GM23338 (cell line): ENCODE data around the gene TMCC1. TPM values are rescaled to one million over a fixed set of nuclear protein-coding genes. Genes with fewer than 3 reads are reported as not detected.

Source experiments
- ATAC-seq: fragments of 200-7000 bp; cut with Tn5 transposase; 3 replicates; pipeline ENCODE4 v1.9.1; 2020
- DNase-seq: peaks from one replicate; pipeline ENCODE4 v3.0.0-alpha.2; 2015; ENCODE audit warnings: low spot score
- H2AFZ ChIP-seq: fragments of 200-600 bp; sonication (generic); 2 replicates; pipeline ENCODE4 v1.8.0; 2016; ENCODE audit warnings: antibody characterized with exemption, mild to moderate bottlenecking, moderate library complexity
- H3F3A ChIP-seq: fragments of 200-600 bp; sonication (generic); replicated peaks from 2 replicates; pipeline ENCODE4 v1.8.0; 2017; ENCODE audit warnings: antibody characterized with exemption, mixed run types, low read depth
- H3K27ac ChIP-seq: fragments of 200-600 bp; sonication (generic); 2 replicates; pipeline ENCODE4 v1.6.1; 2016; ENCODE audit warnings: low read depth
- H3K27me3 ChIP-seq: fragments of 200-600 bp; sonication (generic); 2 replicates; pipeline ENCODE4 v1.8.0; 2016; ENCODE audit warnings: mild to moderate bottlenecking, mixed run types, moderate library complexity; ENCODE audit not compliant: insufficient read depth
- H3K36me3 ChIP-seq: fragments of 200-600 bp; sonication (generic); 2 replicates; pipeline ENCODE4 v1.8.0; 2016; ENCODE audit warnings: mild to moderate bottlenecking; ENCODE audit not compliant: insufficient read depth
- H3K4me1 ChIP-seq: fragments of 200-600 bp; sonication (generic); 2 replicates; pipeline ENCODE4 v1.8.0; 2016; ENCODE audit warnings: mild to moderate bottlenecking, moderate library complexity; ENCODE audit not compliant: insufficient read depth
- H3K4me2 ChIP-seq: fragments of 200-600 bp; sonication (generic); 2 replicates; pipeline ENCODE4 v1.7.1; 2017; ENCODE audit warnings: mixed run types
- H3K4me3 ChIP-seq: fragments of 200-600 bp; sonication (generic); 2 replicates; pipeline ENCODE4 v1.6.1; 2016; ENCODE audit warnings: mixed run types
- H3K79me2 ChIP-seq: fragments of 200-600 bp; sonication (generic); replicated peaks from 2 replicates; pipeline ENCODE4 v1.8.0; 2017; ENCODE audit warnings: mild to moderate bottlenecking; ENCODE audit not compliant: insufficient read depth
- H3K9me2 ChIP-seq: fragments of 200-600 bp; sonication (generic); 2 replicates; pipeline ENCODE4 v1.8.0; 2017; ENCODE audit not compliant: insufficient read depth
- H4K20me1 ChIP-seq: fragments of 200-600 bp; sonication (generic); replicated peaks from 2 replicates; pipeline ENCODE4 v1.8.0; 2017; ENCODE audit warnings: mild to moderate bottlenecking; ENCODE audit not compliant: insufficient read depth
- H3K27ac Mint-ChIP-seq: 2 replicates; pipeline ENCODE4 v1.8.0; 2020; ENCODE audit warnings: inconsistent platforms, mild to moderate bottlenecking, moderate library complexity, mixed read lengths
- H3K27me3 Mint-ChIP-seq: 3 replicates; pipeline ENCODE4 v1.8.0; 2022; ENCODE audit warnings: low read depth, mild to moderate bottlenecking, moderate library complexity, mixed read lengths, inconsistent platforms; ENCODE audit not compliant: insufficient read depth, poor library complexity
- H3K36me3 Mint-ChIP-seq: 3 replicates; pipeline ENCODE4 v1.8.0; 2021; ENCODE audit warnings: low read depth, mild to moderate bottlenecking, inconsistent platforms, moderate library complexity, mixed read lengths
- H3K4me1 Mint-ChIP-seq: 3 replicates; pipeline ENCODE4 v1.8.0; 2020; ENCODE audit warnings: mild to moderate bottlenecking, inconsistent platforms, mixed read lengths
- H3K4me3 Mint-ChIP-seq: 3 replicates; pipeline ENCODE4 v1.8.0; 2021; ENCODE audit warnings: moderate library complexity, mild to moderate bottlenecking, inconsistent platforms, mixed read lengths
- H3K9me3 Mint-ChIP-seq: 3 replicates; pipeline ENCODE4 v1.8.0; 2020; ENCODE audit warnings: moderate library complexity, mild to moderate bottlenecking, inconsistent platforms, mixed read lengths
- CREB1 ChIP-seq: fragments of 250-450 bp; sonication (Bioruptor Pico); IDR thresholded peaks from 2 replicates; pipeline ENCODE4 v1.5.0; 2020; ENCODE audit warnings: low read depth, mild to moderate bottlenecking, moderate library complexity
- EZH2 ChIP-seq: fragments of 200-600 bp; sonication (generic); IDR thresholded peaks from one replicate; pipeline ENCODE4 v1.8.0; 2017; ENCODE audit warnings: antibody characterized with exemption, mild to moderate bottlenecking, low read depth; ENCODE audit not compliant: unreplicated experiment
- EZH2phosphoT487 ChIP-seq: fragments of 200-600 bp; sonication (generic); IDR thresholded peaks from one replicate; pipeline ENCODE4 v1.8.1; 2018; ENCODE audit warnings: antibody characterized with exemption; ENCODE audit not compliant: unreplicated experiment
- JUNB ChIP-seq: IDR thresholded peaks from one replicate; pipeline ENCODE4 v1.6.1; 2016; ENCODE audit warnings: antibody characterized with exemption; ENCODE audit not compliant: unreplicated experiment
- NANOG ChIP-seq: IDR thresholded peaks from 2 replicates; pipeline ENCODE4 v1.6.1; 2016; ENCODE audit warnings: antibody characterized with exemption, borderline replicate concordance
- REST ChIP-seq: IDR thresholded peaks from one replicate; pipeline ENCODE4 v1.6.1; 2018; ENCODE audit warnings: antibody characterized with exemption; ENCODE audit not compliant: unreplicated experiment
- STAT1 ChIP-seq: IDR thresholded peaks from one replicate; pipeline ENCODE4 v1.6.1; 2016; ENCODE audit warnings: antibody characterized with exemption; ENCODE audit not compliant: unreplicated experiment
- ZNF114 ChIP-seq: fragments of 250-450 bp; sonication (Bioruptor Pico); IDR thresholded peaks from 2 replicates; pipeline ENCODE4 v1.5.0; 2020; ENCODE audit warnings: mild to moderate bottlenecking, moderate library complexity
- ZNF331 ChIP-seq: fragments of 250-450 bp; sonication (Bioruptor Pico); IDR thresholded peaks from 2 replicates; pipeline ENCODE4 v1.5.0; 2020; ENCODE audit warnings: low read depth, mild to moderate bottlenecking, moderate library complexity
- polyA plus RNA-seq: library from polyadenylated mRNA; unstranded; fragments of >200 nt; fragmentation: Nextera tagmentation; extraction: Ambion mirVana; gene quantifications from 2 replicates; pipeline ENCODE4 v1.2.1, GENCODE V29; 2016
- total RNA-seq: library from RNA; depleted of rRNA; stranded (reverse); fragments of >200 nt; shearing (Covaris generic); gene quantifications from 2 replicates; pipeline ENCODE4 v1.2.3, GENCODE V29; 2014
- TF ChIP-seq, protein P1 (sequence below), 2 experiments: fragments of 200-600 bp in 1 of 2; sonication (generic) in 1 of 2; conservative IDR thresholded peaks; 2 replicates each; pipeline versions ENCODE4 v1.5.1 to v1.6.1; 2016 to 2017; ENCODE audit warnings: antibody characterized with exemption in 2 of 2, low read depth in 2 of 2, mild to moderate bottlenecking in 2 of 2, moderate library complexity in 1 of 2

Gene TMCC1
- total and polyA plus RNA-seq, 2 experiments from 2014 or later = 8.2 to 18.4 TPM

DNA sequence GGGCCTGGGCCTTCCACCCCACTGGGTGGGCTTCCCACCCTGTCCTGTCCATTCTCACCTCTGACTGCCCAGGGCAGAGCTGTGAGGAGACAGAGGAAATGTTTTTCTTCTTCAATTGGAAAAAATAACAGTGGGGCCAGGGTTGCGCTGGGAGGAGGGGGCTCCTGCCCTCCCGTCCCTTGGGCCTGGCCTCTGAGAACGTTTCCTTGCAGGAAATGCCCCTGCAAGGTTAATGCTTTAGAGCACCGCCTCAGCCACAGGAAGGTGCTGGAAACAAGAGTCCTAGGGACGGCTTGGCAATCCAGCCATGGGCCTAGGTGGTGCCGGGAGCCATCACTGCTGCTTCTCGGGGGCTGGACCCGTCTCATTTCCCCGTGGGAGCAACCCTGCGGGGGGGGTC, 283.2 kb downstream of the TMCC1 start:
- Histone ChIP-seq H3F3A (peaks cover 7% of the 10 kb centered on the region), H3K27me3 (peaks cover 28% of the 10 kb centered on the region), H3K4me3 (no peak overlapping the region), H3K79me2 (no peaks in the 10 kb centered on the region), H3K36me3 (no peaks in the 10 kb centered on the region), H3K4me1 (peaks cover 30% of the 10 kb centered on the region; the same call in 1 of the 2 replicates), H3K4me2 (no peak overlapping the region), H3K9me2 (no peaks in the 10 kb centered on the region), H2AFZ (peak overlapping the region; percentile 28; the same call in 1 of the 2 replicates), H3K27ac (no peak overlapping the region), H4K20me1 (no peaks in the 10 kb centered on the region)
- H3K4me3 Mint-ChIP-seq = no peak overlapping the region
- H3K4me1 Mint-ChIP-seq = peaks cover 32% of the 10 kb centered on the region
- DNase-seq (no peak), ATAC-seq (no peak)
- H3K9me3 Mint-ChIP-seq = no peaks in the 10 kb centered on the region; the same call in 2 of the 3 replicates
- no peak overlapping the region for H3K27ac Mint-ChIP-seq
- H3K36me3 Mint-ChIP-seq = no peaks in the 10 kb centered on the region
- TF ChIP-seq CREB1 (CRISPR knock-in tag) = no peak
- TF ChIP-seq STAT1 = no peak
- TF ChIP-seq ZNF331 (CRISPR knock-in tag) = no peak
- no peak for TF ChIP-seq REST
- no peak for TF ChIP-seq EZH2phosphoT487
- TF ChIP-seq, protein P1, sequence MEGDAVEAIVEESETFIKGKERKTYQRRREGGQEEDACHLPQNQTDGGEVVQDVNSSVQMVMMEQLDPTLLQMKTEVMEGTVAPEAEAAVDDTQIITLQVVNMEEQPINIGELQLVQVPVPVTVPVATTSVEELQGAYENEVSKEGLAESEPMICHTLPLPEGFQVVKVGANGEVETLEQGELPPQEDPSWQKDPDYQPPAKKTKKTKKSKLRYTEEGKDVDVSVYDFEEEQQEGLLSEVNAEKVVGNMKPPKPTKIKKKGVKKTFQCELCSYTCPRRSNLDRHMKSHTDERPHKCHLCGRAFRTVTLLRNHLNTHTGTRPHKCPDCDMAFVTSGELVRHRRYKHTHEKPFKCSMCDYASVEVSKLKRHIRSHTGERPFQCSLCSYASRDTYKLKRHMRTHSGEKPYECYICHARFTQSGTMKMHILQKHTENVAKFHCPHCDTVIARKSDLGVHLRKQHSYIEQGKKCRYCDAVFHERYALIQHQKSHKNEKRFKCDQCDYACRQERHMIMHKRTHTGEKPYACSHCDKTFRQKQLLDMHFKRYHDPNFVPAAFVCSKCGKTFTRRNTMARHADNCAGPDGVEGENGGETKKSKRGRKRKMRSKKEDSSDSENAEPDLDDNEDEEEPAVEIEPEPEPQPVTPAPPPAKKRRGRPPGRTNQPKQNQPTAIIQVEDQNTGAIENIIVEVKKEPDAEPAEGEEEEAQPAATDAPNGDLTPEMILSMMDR (conservative IDR thresholded peaks at IDR 0.05; ENCODE audit: low read depth in 2 of 2) = no peak
- peaks cover 32% of the 10 kb centered on the region for H3K27me3 Mint-ChIP-seq

GRCh38 chr3:129609591-129610182, 283.8 kb downstream of the TMCC1 start:
- Histone ChIP-seq H3K4me3 (no peak overlapping the region), H4K20me1 (0 out of 2 replicates have a peak, but pooled peaks cover under 1% of the 10 kb centered on the region), H3K4me2 (no peak overlapping the region), H2AFZ (no peak overlapping the region), H3K27me3 (peaks cover 33% of the 10 kb centered on the region), H3K27ac (no peak overlapping the region), H3K9me2 (no peaks in the 10 kb centered on the region), H3K79me2 (no peaks in the 10 kb centered on the region), H3K36me3 (no peaks in the 10 kb centered on the region), H3F3A (peaks cover 7% of the 10 kb centered on the region), H3K4me1 (peaks cover 30% of the 10 kb centered on the region; the same call in 1 of the 2 replicates)
- H3K9me3 Mint-ChIP-seq = no peaks in the 10 kb centered on the region; the same call in 2 of the 3 replicates
- DNase-seq (no peak), ATAC-seq (no peak)
- no peak overlapping the region; the same call in 2 of the 3 replicates for H3K4me3 Mint-ChIP-seq
- H3K27me3 Mint-ChIP-seq = peaks cover 32% of the 10 kb centered on the region
- H3K27ac Mint-ChIP-seq = no peak overlapping the region
- H3K4me1 Mint-ChIP-seq = peaks cover 33% of the 10 kb centered on the region
- H3K36me3 Mint-ChIP-seq = no peaks in the 10 kb centered on the region
- TF ChIP-seq, protein P1 (conservative IDR thresholded peaks at IDR 0.05; ENCODE audit: low read depth in 2 of 2) = no peak
- TF ChIP-seq NANOG (no peak), JUNB (no peak), ZNF114 (CRISPR knock-in tag) (no peak), EZH2 (no peak), STAT1 (no peak)
